Naive thymus-derived CD4-positive, alpha-beta T cell (primary cell): ENCODE measurements around the gene BLVRB. TPM values are rescaled to one million over a fixed set of nuclear protein-coding genes. Genes with fewer than 3 reads are reported as not detected.

Experiments
- ATAC-seq: fragments of 150-1000 bp; cut with Tn5 transposase; 2 replicates; pipeline ENCODE4 v1.10.0; 2021; ENCODE audit warnings: mild to moderate bottlenecking, moderate library complexity
- CTCF ChIA-PET: fragments of 350-600 bp; sonication (Branson Sonifier 250); formaldehyde crosslinking; loops from one replicate; lab custom pipeline; 2021; ENCODE audit warnings: antibody characterized with exemption; lab: Charles Lee
- POLR2A ChIA-PET: fragments of 350-600 bp; sonication (Branson Sonifier 250); formaldehyde crosslinking; loops from one replicate; lab custom pipeline; 2021; ENCODE audit warnings: antibody characterized with exemption, inconsistent platforms; lab: Charles Lee
- DNase-seq, 9 donors: peaks; one replicate each; pipeline versions ENCODE4 v3.0.0 to v3.0.0-alpha.2; 2020 to 2022; ENCODE audit warnings: mixed read lengths in 1 of 9
- H3K27ac ChIP-seq: one replicate; pipeline ENCODE4 v1.7.0; 2013; ENCODE audit warnings: mild to moderate bottlenecking, low read depth, low read length, moderate library complexity
- H3K27me3 ChIP-seq, 2 donors: one replicate each; pipeline ENCODE4 v1.7.0; 2013; ENCODE audit warnings: low read length in 2 of 2, mild to moderate bottlenecking in 2 of 2, moderate library complexity in 2 of 2; ENCODE audit not compliant: control insufficient read depth in 2 of 2, insufficient read depth in 2 of 2
- H3K36me3 ChIP-seq, 3 experiments: 1 replicate in 2 of 3; 2 replicates in 1 of 3; pipeline ENCODE4 v1.7.0; 2013; ENCODE audit warnings: low read length in 3 of 3, mild to moderate bottlenecking in 3 of 3, moderate library complexity in 1 of 3; ENCODE audit not compliant: insufficient read depth in 3 of 3, control insufficient read depth in 2 of 3
- H3K4me1 ChIP-seq, 2 donors: one replicate each; pipeline ENCODE4 v1.7.0; 2013; ENCODE audit warnings: low read length in 2 of 2, mild to moderate bottlenecking in 2 of 2, moderate library complexity in 1 of 2; ENCODE audit not compliant: control insufficient read depth in 2 of 2, insufficient read depth in 2 of 2
- H3K4me3 ChIP-seq: 2 replicates; pipeline ENCODE4 v1.7.0; 2013; ENCODE audit warnings: mild to moderate bottlenecking, low read length
- H3K9me3 ChIP-seq, 3 experiments: 1 replicate in 2 of 3; 2 replicates in 1 of 3; pipeline ENCODE4 v1.7.0; 2013; ENCODE audit warnings: low read length in 3 of 3; ENCODE audit not compliant: control insufficient read depth in 2 of 3
- H3K27ac Mint-ChIP-seq, 9 donors: one replicate each; pipeline ENCODE4 v1.8.0; 2020 to 2022; ENCODE audit warnings: mixed read lengths in 9 of 9, mild to moderate bottlenecking in 8 of 9, moderate library complexity in 5 of 9, inconsistent platforms in 2 of 9
- H3K27me3 Mint-ChIP-seq, 5 donors: one replicate each; pipeline ENCODE4 v1.8.0; 2021 to 2022; ENCODE audit warnings: mixed read lengths in 5 of 5, mild to moderate bottlenecking in 1 of 5
- H3K36me3 Mint-ChIP-seq, 5 donors: one replicate each; pipeline ENCODE4 v1.8.0; 2020 to 2022; ENCODE audit warnings: mixed read lengths in 5 of 5, mild to moderate bottlenecking in 3 of 5, inconsistent platforms in 1 of 5
- H3K4me1 Mint-ChIP-seq, 7 donors: one replicate each; pipeline ENCODE4 v1.8.0; 2020 to 2022; ENCODE audit warnings: mixed read lengths in 7 of 7, mild to moderate bottlenecking in 3 of 7, inconsistent platforms in 1 of 7
- H3K4me3 Mint-ChIP-seq, 10 donors: one replicate each; pipeline ENCODE4 v1.8.0; 2020 to 2022; ENCODE audit warnings: mild to moderate bottlenecking in 10 of 10, mixed read lengths in 10 of 10, moderate library complexity in 6 of 10, inconsistent platforms in 2 of 10
- H3K9me3 Mint-ChIP-seq, 11 donors: one replicate each; pipeline ENCODE4 v1.8.0; 2020 to 2022; ENCODE audit warnings: mixed read lengths in 11 of 11, mild to moderate bottlenecking in 4 of 11, inconsistent platforms in 1 of 11, moderate library complexity in 1 of 11
- intact Hi-C, 2 donors: fragments of 100-400 bp; cut with micrococcal nuclease; formaldehyde crosslinking; loops; one replicate each; pipeline ENCODE4 v1.15.1; 2023
- polyA plus RNA-seq, 2 donors: library from polyadenylated mRNA; unstranded; fragments of 300-500 nt; fragmentation: Illumina TruSeq; gene quantifications; one replicate each; pipeline ENCODE4 v1.2.3, GENCODE V29; 2021
- total RNA-seq, 6 experiments: library from RNA in 5 of 6; stranded (reverse) in 5 of 6; gene quantifications; 1 replicate in 5 of 6; 2 replicates in 1 of 6; pipeline ENCODE4 v1.2.3 and lab custom pipeline; 2021 to 2026

BLVRB gene
- total and polyA plus RNA-seq, 7 experiments from 2014 or later, result 11.0 to 42.2 (median 14.3) TPM

DNA sequence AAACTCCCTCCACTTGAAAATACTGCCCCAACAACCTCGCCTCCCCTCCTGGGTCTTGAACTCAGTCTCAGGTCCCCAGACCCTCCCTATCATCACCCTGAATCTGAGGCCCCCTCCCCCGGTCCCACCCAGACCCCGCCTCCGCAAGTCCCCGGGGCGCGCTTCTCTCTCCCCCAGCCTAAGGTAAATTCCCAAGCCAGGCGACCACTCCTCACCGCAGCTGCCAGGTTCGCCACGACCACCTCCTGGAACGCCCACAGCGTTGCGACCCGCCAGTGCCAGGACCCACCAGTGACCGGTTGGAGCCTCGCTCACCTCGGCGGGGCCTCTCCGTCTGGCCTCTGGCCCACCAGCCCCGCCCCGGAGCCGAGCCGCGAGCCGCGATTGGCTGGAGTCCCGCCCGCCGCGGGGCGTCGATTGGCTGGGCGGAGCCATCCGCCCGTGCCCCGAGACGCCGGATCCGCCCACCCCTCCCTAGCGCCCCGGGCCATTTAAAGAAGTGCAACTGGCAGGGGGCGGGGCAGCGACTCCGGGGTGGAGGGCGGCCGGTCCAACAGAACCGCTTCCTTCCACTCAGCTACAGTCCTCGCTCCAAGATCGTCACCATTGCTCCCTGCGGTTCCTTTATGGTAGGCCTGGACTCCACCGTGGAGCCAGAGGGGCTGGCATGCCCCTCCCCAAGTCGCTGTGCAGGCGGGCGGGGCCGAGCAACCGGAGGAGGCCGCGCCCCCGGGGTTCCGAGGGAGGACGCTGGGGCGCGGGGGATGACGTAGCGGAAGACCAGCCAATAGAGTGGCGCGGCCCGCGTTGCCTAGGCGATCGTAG, 21.3 kb downstream of the BLVRB start, which contains the start of gene SERTAD3:
Gene SERTAD3 (minus strand): TSS at position 336 of the 825 bp plus-strand sequence. CDS start 2,255 bp downstream, outside the sequence.
- peak within 1 kb of the TSS; percentile 94 to 99 (median 97) for H3K27ac Mint-ChIP-seq
- H3K9me3 Mint-ChIP-seq, result peaks cover 0 to 2% (median 0%) of the 10 kb centered on the region in 11 donors
- CTCF ChIA-PET, result interaction anchor here (0.6 to 2.0 kb wide), 4 partner anchors 10 to 24 kb away, joined by 3 to 16 read pairs (median 4); no protein-coding TSS in a partner anchor
- intact Hi-C loops, result loop anchor here (1.0 to 10.0 kb wide), 30 partner anchors 11 to 1825 kb away; partner anchors contain the start of genes AKT2 (in 2 of the 2), BLVRB (in 2 of the 2), C19orf47 (in 2 of the 2) and GSK3A (in 2 of the 2)
- DNase-seq (peak; percentile 94 to 99 (median 98)), ATAC-seq (peak; percentile 82)
- Histone ChIP-seq H3K9me3 (no peaks in the 10 kb centered on the region), H3K4me3 (peak within 1 kb of the TSS; percentile 97), H3K27ac (peak within 1 kb of the TSS; percentile 89), H3K27me3 (no peaks in the 10 kb centered on the region), H3K4me1 (peaks cover 8 to 12% of the 10 kb centered on the region in 2 donors), H3K36me3 (peaks cover 9 to 23% (median 10%) of the 10 kb centered on the region in 3 experiments)
- POLR2A ChIA-PET, result interaction anchor here (0.8 to 5.4 kb wide), 8 partner anchors 11 to 177 kb away, joined by 3 to 66 read pairs (median 22); partner anchors contain the start of genes BLVRB, C19orf47, PLD3 and SERTAD1
- H3K27me3 Mint-ChIP-seq, result no peaks in the 10 kb centered on the region
- peaks cover 0 to 6% (median 4%) of the 10 kb centered on the region in 5 donors for H3K36me3 Mint-ChIP-seq
- peak within 1 kb of the TSS; percentile 96 to 100 (median 98) for H3K4me3 Mint-ChIP-seq
- peaks cover 19 to 32% (median 21%) of the 10 kb centered on the region in 7 donors for H3K4me1 Mint-ChIP-seq

DNA sequence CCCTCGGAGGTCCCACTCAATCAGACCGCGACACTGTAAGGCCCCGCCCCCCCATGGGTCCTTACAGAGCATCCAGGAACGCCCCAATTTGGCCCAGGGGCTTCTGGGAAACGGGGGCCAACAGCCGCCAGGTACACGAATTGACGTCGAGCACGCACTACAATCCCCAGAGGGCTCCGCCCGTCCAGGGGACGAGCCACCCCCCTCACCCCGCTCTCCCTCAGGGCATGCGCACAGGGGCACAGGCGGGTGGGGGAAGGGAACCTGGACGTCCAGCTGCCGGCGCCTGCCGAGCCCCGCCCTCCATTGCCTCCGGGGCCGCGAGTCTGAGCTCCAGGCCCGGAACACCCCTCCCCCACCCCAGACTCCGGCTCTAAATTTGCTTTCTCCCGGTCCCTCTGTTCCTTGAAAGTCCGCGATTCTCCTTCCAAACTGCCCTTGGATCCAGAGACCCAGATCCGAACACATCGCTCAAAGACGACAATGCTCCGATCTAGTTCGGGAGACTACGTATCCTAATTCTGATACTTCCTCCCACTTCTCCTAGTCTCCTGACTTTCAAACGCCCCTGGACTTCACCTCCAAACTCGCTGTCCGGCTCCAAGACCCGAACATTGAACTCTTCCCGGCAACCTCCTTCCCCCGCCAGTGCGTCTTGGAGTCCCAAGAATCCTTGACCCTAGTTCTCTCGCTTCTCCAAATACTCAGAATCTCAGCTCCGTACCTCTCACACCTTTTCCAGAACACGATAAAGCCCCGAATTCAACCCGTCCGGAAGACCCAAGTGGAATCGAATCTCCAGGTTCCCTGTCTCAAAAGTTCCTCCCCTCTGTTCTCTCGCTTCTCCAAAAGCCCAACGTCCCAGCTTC, 22.2 kb downstream of the BLVRB start:
- DNase-seq (peak; percentile 92 to 100 (median 99)), ATAC-seq (peak; percentile 86)
- Mint-ChIP-seq H3K27me3 (no peaks in the 10 kb centered on the region), H3K4me3 (peak overlapping the region; percentile 96 to 100 (median 98)), H3K27ac (peak overlapping the region; percentile 94 to 99 (median 97)), H3K36me3 (peaks cover 0 to 6% (median 4%) of the 10 kb centered on the region in 5 donors), H3K9me3 (peaks cover 0 to 2% (median 0%) of the 10 kb centered on the region in 11 donors), H3K4me1 (peaks cover 19 to 32% (median 21%) of the 10 kb centered on the region in 7 donors)
- ChIA-PET POLR2A (interaction anchor here (0.6 to 5.4 kb wide), 13 partner anchors 10 to 324 kb away, joined by 3 to 66 read pairs (median 5); partner anchors contain the start of genes BLVRB, C19orf47, PLD3 and SERTAD1), CTCF (interaction anchor here (0.7 to 2.4 kb wide), 5 partner anchors 9 to 1515 kb away, joined by 3 to 16 read pairs (median 5); no protein-coding TSS in a partner anchor)
- Histone ChIP-seq H3K4me3 (peak overlapping the region; percentile 97), H3K27me3 (no peaks in the 10 kb centered on the region), H3K9me3 (no peaks in the 10 kb centered on the region), H3K27ac (peak overlapping the region; percentile 89), H3K36me3 (peaks cover 9 to 23% (median 10%) of the 10 kb centered on the region in 3 experiments), H3K4me1 (peaks cover 8 to 12% of the 10 kb centered on the region in 2 donors)
- intact Hi-C loops, result loop anchor here (1.0 to 10.0 kb wide), 22 partner anchors 10 to 1799 kb away; partner anchors contain the start of genes C19orf47 (in 2 of the 2), GSK3A (in 2 of the 2), PLD3 (in 2 of the 2) and PSMC4 (in 2 of the 2)

DNA sequence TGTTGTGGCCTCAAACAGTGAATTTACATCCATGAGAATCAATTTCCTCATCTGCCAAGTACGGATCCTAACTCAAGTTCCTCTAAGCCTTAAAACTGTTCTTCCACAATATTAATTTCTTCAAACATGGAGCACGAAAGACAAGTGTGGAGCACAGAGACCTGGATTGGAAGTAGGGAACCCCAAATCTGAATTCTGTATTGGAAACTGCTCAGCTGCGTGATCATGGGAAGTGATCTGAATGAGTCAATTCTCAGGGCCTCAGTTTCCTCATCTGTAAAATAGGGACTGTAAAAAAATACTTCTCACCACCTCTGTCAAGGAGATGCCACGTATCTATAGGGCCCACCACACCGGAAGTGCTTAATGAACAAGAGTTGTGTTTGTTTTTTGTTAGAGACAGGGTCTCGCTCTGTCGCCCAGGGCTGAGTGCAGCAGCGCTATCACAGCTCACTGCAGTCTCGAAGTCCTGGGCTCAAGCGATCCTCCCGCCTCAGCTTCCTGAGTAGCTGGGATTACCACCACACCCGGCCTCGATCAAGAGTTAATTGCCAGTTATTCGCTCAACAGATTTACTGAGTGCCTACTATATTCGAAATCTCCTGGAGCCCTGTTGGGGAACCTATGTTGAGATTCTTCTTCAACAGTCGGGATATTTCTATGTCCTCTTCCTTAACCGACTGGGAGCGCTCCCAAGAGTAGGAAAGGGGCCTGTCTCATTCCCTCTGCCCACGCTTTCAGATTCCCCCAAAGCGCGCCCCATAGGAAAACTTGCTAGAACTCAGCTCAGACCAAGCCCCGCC, 23.0 kb downstream of the BLVRB start:
- H3K4me1 Mint-ChIP-seq, result peaks cover 19 to 32% (median 21%) of the 10 kb centered on the region in 7 donors
- H3K36me3 Mint-ChIP-seq, result peaks cover 0 to 6% (median 4%) of the 10 kb centered on the region in 5 donors
- H3K4me3 ChIP-seq, result peak overlapping the region; percentile 40
- H3K4me3 Mint-ChIP-seq, result peak overlapping the region; percentile 96 to 100 (median 98)
- H3K27me3 ChIP-seq, result no peaks in the 10 kb centered on the region
- peaks cover 0 to 2% (median 0%) of the 10 kb centered on the region in 11 donors for H3K9me3 Mint-ChIP-seq
- intact Hi-C loops, result loop anchor here (1.0 to 10.0 kb wide), 22 partner anchors 9 to 1800 kb away; partner anchors contain the start of genes C19orf47 (in 2 of the 2), GSK3A (in 2 of the 2), PLD3 (in 2 of the 2) and PSMC4 (in 2 of the 2)
- peaks cover 8 to 12% of the 10 kb centered on the region in 2 donors for H3K4me1 ChIP-seq
- no peaks in the 10 kb centered on the region for H3K27me3 Mint-ChIP-seq
- H3K36me3 ChIP-seq, result peaks cover 9 to 23% (median 10%) of the 10 kb centered on the region in 3 experiments
- ATAC-seq (no peak), DNase-seq (no peak)
- H3K27ac ChIP-seq, result peak overlapping the region; percentile 89
- H3K9me3 ChIP-seq, result no peaks in the 10 kb centered on the region
- peak overlapping the region; percentile 94 to 99 (median 97) for H3K27ac Mint-ChIP-seq
- CTCF ChIA-PET, result interaction anchor here (0.6 to 2.4 kb wide), 5 partner anchors 9 to 1516 kb away, joined by 3 to 16 read pairs (median 5); no protein-coding TSS in a partner anchor
- POLR2A ChIA-PET, result interaction anchor here (0.6 to 5.4 kb wide), 12 partner anchors 9 to 325 kb away, joined by 3 to 66 read pairs (median 6); partner anchors contain the start of genes BLVRB, C19orf47, PLD3 and SERTAD1

GRCh38 chr19:40441719-40442253, 23.8 kb downstream of the BLVRB start:
- peaks cover 19 to 32% (median 21%) of the 10 kb centered on the region in 7 donors for H3K4me1 Mint-ChIP-seq
- no peak overlapping the region for H3K4me3 ChIP-seq
- DNase-seq (no peak), ATAC-seq (no peak)
- POLR2A ChIA-PET, result interaction anchor here (0.6 to 5.4 kb wide), 7 partner anchors 9 to 150 kb away, joined by 3 to 66 read pairs (median 4); partner anchors contain the start of gene SERTAD1
- H3K9me3 Mint-ChIP-seq, result peaks cover 0 to 2% (median 0%) of the 10 kb centered on the region in 11 donors
- H3K27me3 ChIP-seq, result no peaks in the 10 kb centered on the region
- peak overlapping the region; percentile 96 to 100 (median 98) for H3K4me3 Mint-ChIP-seq
- H3K36me3 Mint-ChIP-seq, result peaks cover 0 to 6% (median 4%) of the 10 kb centered on the region in 5 donors
- peaks cover 8 to 12% of the 10 kb centered on the region in 2 donors for H3K4me1 ChIP-seq
- no peaks in the 10 kb centered on the region for H3K27me3 Mint-ChIP-seq
- CTCF ChIA-PET, result interaction anchor here (0.6 to 2.4 kb wide), 2 partner anchors 8 to 251 kb away, joined by 4 to 9 read pairs; no protein-coding TSS in a partner anchor
- peak overlapping the region in 8 of 9 donors; percentile 65 to 99 (median 96) for H3K27ac Mint-ChIP-seq
- peak overlapping the region; percentile 89 for H3K27ac ChIP-seq
- H3K9me3 ChIP-seq, result no peaks in the 10 kb centered on the region
- peaks cover 9 to 23% (median 10%) of the 10 kb centered on the region in 3 experiments for H3K36me3 ChIP-seq
- intact Hi-C loops, result loop anchor here (5.0 to 10.0 kb wide), 12 partner anchors 251 to 1801 kb away; partner anchors contain the start of genes GSK3A (in 2 of the 2), PSMC4 (in 2 of the 2), TGFB1 (in 2 of the 2) and BCKDHA (in 1 of the 2)
